ENCODE data around the gene STEAP1.
"Not testable (repeated sequence)": the region's sequence is repeated elsewhere in the genome, so short reads cannot be mapped to it uniquely, and the experiment has no call there.

Gene STEAP1

DNA sequence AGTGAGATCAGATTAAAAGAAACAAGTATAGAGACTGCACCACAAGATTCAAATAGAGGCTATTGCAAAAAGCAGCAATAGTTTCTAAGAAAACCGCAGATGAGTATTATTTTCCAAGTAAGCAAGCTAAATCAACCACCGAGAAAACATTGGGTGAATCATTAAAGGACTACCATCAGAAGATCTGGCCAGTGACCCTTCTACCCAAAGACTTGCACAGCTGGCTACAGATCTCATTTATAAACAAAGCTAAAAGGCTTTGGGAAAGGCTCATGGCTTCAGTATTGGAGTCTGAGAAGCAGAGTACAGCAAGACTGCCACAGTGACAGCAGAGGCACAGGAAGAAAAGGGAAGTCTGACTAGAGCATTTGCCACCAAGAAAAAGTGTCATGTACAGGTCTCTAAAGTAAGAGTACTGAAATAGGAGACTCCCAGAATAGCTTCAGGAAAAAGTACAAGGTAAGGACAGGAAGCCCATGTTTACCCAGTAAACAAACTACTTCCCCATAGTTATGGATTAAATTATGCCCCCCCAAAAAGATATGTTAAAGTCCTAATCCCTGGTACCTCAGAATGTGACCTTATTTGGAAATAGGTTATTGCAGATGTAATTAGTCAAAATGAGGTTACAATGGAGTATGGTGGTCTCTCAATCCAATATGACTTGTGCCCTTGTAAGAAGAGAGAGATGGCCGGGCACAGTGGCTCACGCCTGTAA is 19.0 kb downstream of the STEAP1 start:
- peak; percentile 83 for DNase-seq (ENCODE audit: low read depth)

DNA sequence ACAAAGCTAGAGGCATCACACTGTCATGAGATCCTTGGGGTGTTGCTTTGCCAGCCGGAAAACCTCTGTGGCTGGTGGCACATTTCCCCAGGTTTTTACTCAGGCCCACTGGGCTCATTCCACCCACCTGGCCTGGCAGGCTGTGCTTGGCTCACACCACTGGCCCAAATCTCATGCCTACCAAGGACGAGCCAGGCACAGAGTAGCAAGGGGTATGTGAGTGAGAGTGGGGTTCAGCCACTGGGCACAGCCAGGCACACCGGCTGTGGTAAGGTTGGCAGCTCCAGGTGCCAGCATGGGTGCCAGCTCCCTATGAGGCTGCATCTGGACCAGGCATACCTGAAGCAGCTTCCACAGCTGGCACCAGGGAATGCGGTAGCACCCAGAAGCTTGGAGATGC is 21.4 kb downstream of the STEAP1 start:
- DNase-seq (ENCODE audit: low read depth), result no peak

DNA sequence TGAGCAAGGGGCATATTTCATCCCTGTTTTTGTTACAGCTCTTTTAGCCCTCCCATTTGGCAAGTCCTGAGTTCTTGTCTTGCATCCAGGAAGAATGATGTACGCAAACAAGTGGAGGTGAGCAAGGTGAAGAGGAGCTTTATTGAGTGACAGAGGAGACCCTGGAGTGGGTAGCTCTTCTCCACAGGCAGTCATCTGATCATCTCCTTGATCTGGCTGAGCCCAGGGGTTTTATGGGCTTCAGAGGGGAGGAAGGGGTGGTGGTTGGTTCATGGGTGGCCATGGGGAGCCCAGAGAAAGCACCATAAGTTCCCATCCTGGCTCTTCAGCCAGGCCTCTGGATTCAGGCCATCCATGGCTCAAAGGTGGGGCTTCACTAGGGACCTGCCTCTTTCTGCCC is 21.9 kb downstream of the STEAP1 start:
- no peak for DNase-seq (ENCODE audit: low read depth)

DNA sequence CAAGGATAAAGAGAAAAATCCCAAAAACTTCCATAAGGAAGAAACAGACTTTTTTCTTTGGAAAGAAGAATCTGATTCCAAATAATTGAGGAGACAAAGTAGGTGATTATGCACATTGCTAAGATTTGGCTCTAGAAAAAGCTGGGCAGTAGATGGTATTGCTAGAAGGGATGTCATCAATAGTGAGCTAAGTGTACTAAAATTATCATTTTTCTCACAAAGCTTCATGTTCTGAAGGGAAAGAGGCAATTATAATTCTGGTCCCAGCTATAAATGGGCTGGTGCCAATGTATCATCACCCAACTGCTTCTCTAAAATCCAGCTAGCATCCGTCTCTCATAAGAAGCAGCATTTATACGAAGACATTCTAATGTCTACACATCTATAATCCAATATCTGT is 23.9 kb downstream of the STEAP1 start:
- DNase-seq (ENCODE audit: low read depth), result no peak

DNA sequence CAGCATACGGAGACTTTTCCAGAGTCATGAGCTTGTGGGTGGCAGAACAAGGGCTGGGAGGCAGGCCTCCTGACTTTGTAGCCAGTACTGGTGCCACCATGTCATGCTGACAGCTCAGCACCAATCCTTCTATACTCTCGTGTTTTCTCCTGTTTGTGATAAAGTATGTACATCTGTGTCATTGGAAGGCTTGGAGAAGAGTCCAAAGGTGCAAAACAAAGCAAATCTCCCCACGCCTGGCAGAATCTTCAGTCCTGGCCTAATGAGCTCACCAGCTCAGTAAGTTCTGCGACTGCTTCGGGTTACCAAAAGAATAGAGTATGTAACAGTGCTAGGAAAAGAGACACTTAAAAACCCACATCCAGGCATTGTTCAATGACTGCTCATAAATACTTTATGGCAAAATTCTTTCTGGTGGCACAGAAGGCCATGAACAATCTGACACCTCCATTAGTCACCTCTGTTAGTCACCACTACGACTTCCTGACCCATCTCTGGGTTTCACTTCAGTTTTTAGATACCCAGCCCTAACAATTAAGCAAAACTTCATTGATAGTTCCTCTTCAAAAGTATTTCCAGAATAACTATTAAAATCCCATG is 24.5 kb downstream of the STEAP1 start:
- DNase-seq (ENCODE audit: low read depth), result peak; percentile 64

DNA sequence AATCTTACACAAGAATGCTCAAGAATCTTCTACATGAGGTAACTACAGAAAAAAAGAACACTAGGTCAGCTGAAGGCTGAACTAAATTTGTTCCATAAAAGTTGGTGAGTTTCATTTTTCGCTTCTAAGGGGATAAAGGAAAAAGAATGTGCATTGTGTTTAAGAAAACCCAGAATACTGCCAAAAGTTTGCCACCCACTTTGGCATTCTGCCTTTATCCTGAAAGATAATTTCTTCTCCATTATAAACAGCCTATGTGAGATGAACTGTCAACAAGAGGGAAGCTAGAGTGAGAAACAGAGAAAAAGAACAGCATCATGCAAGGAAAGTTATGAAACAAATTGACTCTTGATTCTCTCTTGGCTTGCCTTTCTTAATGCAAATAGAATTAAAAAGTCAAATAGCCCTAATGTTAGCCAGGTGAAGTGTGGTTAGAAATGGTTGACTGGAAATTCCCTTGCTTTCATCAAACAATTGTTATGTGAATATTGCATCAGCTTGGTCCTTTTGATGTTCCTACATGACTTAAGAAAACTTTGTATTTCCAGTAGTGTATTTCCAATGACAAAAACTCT is 25.8 kb downstream of the STEAP1 start:
- DNase-seq (ENCODE audit: low read depth), result no peak

DNA sequence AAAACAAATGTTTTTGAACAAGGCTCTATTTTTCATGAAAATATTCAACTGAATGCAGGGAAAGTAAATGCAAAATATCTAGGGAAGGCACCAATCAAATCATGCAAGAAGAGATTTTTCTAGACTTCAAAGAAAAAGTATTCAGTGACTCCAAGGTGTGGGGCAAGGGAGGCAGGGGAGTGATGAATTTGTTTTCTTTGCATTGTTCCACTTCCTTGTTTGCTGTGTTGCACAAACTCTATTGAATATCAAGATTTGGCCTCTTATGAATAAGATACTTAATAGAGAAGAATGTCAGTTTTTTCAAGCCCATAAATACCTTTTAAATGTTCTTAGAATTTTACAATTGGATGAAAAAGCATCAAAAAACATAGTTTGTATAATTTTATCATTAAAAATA is 26.4 kb downstream of the STEAP1 start:
- no peak for DNase-seq (ENCODE audit: low read depth)

DNA sequence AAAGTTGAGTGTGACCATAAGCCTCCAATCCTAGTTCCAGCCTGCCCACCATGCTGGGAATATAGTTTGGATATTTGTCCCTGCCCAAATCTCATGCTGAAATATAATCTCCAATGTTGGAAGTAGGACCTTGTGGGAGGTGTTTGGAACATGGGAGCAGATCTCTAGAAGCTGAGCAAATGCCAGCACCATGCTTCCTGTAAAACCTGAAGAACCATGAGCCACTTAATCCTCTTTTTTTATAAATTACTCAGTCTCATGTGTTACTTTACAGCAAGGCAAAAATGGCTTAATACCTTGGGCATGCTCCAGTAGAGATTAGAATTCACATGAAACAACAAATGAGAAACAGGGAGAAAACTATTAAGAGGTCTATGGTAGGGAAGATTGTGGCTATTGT is 27.2 kb downstream of the STEAP1 start:
- no peak for DNase-seq (ENCODE audit: low read depth)

DNA sequence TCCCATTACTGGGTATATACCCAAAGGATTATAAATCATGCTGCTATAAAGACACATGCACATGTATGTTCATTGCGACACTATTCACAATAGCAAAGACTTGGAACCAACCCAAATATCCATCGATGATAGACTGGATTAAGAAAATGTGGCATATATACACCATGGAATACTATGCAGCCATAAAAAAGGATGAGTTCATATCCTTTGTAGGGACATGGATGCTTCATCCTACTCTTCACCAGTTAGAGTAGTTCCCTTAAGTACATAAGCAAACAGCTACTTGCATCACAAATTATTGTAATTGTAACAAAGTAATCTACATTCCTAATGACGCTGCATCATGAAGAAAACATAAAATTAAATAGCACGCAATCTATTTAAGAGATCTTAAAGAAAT is 32.0 kb downstream of the STEAP1 start:
- DNase-seq (ENCODE audit: low read depth), result not testable (repeated sequence)

DNA sequence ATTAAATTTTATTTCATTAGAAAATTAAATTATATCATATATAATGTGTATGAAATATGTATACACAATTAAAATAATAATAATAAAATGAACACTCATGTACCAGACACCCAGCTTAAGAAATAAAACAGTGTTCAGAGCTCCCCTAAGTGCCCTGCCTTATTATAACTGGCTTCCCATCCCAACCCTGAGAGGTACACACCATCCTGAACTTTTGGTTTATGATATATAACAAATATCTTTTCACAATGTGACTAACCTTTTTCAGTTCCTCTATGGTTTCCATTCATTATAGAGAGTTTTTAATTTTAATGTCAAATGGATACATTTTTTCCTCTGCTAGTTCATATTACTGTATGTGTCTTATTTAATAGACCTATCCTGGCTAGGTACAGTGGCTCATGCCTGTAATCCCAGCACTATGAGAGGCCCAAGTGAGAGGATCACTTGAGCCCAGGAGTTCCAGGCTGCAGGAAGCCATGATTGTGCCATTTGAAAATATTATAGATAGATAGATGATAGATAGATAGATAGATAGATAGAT is 33.3 kb downstream of the STEAP1 start:
- DNase-seq (ENCODE audit: low read depth), result no peak

DNA sequence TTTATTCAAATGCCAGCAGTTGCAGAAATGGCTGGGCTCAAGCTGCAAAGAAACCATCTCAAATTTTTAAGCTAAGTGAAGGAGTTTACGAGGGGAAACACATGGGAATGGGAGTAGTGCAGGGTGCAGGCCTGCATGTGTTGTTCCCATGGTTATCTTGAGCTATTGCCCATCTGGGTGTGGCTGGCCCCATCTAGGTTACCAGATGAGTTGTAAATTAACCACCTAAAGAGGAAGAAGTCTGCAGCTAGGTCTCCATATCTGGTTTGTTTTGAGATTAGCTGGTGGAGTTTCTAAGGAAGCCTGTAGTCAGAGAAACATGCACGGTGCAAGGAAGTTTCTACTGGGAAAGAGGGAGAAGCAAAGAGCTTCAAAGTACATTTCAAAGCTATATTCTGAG is 34.0 kb downstream of the STEAP1 start:
- DNase-seq (ENCODE audit: low read depth), result no peak

DNA sequence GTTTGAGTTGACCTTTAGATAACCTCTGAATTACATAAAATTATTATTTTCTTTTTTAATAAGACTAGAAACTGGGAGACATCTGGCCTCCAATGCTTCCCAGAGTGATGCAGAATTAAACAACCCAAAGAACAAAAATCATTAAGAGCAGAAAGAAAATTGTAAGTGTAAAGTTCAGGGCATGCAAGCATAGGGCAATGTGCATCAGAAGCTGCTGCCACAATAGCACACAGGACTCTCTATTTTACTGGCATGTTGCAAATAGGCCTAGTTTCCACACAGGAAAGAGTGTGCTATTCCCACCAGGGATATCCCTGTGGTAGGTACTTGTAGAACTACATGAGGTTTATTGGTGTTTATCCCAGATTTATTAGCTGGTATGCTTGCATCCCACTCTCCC is 36.7 kb downstream of the STEAP1 start:
- DNase-seq (ENCODE audit: low read depth), result no peak

DNA sequence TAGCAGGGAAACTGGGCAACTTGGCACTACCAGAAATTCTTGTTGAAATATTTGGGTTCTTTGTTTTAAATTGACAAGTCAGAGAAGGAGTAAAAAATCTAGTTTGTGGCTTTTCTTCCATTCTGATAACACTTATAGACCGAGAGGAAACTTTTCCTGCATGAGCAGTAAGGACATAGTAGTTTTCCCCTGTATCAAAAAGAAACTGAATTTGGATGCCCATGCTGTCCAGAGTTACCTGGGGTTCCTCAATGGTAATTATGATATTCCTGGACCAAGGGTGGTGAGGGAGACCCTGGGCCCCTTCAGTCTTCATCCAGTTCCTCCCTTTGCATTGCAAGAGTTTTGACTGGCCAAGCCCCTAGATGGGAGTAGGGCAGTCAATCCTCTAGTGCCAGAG is 37.4 kb downstream of the STEAP1 start:
- DNase-seq (ENCODE audit: low read depth), result no peak

DNA sequence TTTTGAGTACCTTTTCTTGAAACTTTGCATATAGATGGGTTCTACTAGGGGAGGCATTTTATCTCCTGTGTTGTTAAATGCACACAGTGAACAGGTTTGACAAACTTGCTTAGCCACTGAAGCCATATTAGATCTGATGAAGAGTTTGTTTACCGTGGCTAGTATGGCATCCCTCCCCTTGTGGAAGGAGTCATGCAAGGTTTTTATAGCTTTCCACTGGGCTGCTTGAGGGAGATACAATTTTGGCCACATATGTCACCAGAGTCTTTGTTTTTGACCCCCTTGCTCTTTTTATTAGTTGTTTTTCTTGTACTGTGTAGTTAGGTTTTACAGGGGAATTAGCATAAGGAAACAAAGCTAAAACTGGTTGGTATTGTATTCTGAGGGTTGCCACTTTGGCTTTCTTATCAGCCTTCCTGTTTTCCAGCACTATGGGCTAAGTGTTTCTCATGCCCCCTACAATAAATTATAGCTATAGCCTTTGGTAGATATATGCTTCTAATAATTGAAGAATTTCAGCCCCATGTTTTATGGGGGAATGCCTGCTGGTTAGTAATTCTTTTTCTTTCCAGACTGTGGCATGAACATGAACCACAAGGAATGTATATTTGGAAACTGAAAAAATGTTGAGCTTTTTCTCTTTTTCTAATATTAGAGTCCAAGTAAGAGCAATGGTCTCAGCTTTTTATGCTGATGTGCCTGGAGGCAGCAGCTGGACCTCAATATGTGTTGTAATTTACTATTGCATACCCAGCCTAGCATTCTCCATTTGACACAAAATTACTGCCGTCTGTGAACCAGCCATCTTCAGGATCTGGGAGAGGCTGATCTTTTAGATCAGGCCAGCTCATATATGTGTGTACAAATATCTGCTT is 38.8 kb downstream of the STEAP1 start:
- peak; percentile 30 for DNase-seq (ENCODE audit: low read depth)

DNA sequence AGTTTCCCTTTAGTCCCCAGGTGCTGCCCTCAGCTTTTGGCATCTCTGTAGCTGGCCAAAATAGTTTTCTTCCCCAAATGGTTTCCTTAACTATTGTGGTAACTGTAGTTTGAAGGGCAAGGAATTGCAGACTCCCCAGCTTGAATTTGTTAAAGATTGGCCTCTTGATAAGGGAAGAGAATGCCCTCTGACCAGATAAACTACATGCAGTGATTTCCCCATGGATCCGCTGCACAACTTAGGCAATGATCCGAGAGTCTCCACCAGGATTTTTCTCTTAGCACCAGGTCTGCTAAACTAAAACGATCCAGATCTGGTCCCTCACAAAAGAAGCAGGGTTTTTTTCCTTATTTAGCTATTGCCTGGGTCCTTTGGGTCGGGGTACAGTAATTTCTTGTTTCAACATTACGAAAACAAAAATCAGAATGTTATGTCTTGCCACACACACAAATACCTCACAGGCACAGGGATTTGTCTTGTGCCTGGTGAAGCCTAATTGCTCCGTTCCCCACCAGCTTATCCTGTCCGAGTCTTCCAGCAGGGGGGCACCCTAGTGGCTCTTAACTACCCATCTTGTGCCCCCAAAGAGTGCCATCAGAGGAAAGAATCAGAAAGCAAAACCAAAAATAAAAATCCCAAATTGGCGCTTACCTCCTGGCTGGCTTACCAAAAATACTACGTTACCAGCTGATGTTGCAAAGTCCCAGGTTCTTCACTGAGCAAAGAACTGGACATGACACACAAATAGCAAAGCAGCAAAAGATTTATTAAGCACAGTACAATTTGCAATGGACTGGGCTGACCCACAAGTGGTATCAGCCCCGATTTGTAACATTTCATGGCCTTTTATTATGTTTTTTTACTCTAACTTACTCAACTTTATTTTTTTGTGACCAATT is 40.9 kb downstream of the STEAP1 start:
- DNase-seq (ENCODE audit: low read depth), result no peak

DNA sequence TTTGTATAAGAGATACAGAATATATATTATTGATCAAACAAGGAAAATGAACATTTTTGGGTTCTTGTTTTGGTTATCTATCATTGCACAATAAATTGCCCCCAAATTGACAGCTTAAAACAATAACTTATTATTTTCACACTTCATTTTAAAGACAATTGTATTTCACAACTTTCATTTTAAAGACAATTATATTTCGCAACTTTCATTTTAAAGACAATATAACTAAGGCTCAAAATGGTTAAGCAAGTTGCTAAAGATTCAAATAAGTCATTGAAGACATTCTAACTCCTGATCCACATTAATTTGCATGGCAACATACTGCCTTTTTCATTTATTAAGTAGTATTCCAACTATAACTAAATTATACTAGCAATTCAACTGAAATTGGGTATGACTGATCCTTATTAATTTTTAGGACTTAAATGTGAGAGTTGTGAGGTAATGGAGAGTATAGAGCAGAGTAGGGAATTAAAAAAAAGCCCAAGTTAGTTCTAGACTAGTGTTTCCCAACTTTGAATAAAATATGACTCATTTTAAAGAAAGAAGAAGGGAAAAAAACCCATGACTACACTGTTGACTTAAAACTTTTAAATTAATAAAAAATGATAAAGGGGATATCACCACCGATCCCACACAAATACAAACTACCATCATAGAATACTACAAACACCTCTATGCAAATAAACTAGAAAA is 47.4 kb downstream of the STEAP1 start:
- DNase-seq (ENCODE audit: low read depth), result no peak

DNA sequence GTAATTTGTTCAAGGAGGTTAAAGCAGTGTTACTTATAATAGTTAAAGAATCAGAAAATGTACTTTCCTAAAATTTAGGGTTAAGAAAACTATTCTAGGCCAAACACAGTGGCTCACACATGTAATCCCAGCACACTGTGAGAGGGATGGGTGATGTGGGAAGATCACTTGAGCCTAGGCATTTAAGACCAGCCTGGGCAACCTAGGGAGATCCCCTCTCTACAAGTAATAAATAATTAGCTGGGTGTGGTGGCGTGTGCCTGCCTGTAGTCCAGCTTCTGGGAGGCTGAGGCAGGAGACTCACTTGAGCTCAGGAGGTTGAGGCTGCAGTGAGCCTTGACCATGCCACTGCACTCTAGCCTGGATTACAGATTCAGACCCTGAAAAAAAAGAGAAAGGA is 53.7 kb downstream of the STEAP1 start:
- no peak for DNase-seq (ENCODE audit: low read depth)

DNA sequence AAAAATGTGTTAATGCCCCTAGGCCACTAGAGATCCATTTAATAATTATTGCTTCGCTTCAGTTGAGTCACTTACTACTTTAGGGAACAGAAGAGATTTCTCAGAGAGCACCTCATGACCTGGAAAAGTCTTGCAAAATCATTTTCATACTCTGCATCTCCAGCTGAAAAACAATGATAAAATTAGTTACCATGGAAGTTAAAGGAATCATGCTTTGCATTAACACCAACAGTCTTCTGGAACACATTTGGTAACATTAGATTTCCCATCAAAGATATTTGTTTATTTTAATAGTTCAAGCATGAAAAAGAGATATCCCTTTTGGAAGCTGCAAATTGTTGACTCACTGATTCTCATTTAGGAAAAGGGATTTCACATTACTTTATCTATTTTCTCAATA is 55.5 kb downstream of the STEAP1 start:
- no peak for DNase-seq (ENCODE audit: low read depth)

DNA sequence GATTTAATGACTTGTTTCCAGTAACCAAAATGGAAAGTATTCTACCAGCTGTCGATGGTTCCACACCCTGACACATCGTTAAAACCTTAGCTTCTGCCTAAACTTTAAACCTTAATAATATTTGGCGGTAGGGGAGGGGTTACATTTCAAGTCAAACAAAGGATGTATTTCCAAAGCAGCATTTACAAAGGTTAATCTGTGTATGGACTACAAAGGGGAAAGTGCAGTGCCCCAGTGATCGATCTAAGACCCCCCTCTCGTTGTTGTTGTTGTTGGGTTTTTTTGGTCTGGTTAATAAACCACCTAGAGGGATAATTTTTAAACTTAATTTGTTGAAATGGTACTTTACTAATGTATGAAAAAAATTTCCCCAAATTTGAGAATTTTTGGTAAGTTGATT is 56.2 kb downstream of the STEAP1 start:
- no peak for DNase-seq (ENCODE audit: low read depth)

DNA sequence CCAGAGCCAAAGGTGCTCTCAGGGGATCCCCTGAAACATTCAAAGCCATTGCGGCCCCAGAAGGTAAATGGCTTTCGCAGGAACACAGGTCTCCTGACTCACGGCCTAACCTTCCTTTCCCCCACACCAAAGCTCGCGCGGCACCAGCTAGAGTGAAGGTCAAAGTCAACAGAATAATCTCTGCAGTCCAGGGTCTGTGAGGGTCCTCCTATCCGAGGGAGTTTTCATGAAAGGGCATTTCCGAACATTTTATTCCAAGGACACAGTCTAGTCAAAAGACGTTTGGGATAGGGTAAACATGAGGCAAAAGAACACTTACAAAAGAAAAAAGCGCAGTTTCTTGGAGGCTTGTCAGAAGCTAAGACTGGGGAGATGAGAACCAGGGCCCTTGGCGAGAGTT is 56.7 kb downstream of the STEAP1 start:
- no peak for DNase-seq (ENCODE audit: low read depth)

Measured in stromal cell of bone marrow (primary cell).